ENCODE measurements around the gene PRR7.

PRR7 gene

DNA sequence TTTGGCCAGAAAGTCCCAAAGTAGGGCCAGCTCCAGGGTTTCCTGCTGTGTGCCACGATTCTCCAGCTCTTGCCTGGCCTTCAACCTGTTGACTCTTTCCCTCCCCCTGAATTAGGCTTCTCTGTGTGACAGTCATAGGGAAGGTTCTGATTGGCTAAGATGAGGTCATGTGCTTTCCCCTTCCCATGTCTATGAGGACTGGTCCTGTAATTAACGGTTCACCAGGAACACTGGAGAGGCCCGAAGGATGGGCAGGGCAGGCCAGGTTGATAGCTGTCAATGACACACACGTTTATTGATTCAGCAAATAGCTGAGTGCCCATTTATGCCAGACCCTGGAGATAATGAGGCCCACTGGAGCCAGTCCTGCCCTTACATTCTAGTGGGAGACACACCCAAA lies 9.0 kb upstream of the PRR7 start:
- DNase-seq = no peak

DNA sequence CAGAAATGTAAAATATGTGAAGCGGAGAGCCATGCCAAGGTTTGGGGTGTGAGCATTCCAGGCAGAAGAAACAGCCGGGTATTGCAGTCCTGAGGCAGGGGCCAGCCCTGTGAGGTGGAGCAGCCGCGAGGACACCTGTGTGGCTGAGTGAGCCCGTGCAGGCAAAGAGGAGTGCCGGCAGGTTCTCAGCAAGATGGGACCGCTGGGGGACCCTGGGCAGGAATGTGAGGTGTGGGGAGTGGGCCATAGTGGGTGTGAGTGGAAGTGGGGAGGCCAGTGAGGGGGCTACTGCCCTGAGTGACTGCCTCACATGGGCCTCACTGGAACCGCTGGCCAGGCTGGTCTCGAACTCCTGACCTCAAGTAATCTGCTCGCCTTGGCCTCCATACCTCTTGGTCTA lies 8.1 kb upstream of the PRR7 start:
- no peak for DNase-seq

DNA sequence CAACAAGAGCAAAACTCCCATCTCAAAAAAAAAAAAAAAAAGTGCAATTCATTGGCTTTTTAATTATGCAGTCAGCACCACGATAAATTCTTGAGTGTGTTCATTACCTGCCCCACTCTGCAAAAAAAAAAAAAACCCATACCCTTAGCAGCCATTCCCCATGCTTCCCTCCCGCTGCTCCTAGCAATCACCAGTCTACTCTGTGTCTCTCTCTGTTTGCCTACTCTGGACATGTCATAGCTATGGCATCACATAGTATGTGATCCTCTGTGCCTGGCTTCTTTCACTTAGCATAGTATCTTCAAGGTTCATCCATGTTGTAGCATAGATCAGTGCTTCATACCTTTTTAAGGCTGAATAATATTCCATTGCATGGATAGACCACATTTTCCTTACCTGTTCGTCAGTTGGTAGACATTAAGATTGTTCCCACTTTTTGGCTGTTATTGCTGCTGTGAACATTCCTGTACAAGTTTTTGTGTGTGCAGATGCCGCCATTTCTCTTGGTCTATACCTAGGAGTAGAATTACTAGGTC lies 7.0 kb upstream of the PRR7 start:
- no peak for DNase-seq

DNA sequence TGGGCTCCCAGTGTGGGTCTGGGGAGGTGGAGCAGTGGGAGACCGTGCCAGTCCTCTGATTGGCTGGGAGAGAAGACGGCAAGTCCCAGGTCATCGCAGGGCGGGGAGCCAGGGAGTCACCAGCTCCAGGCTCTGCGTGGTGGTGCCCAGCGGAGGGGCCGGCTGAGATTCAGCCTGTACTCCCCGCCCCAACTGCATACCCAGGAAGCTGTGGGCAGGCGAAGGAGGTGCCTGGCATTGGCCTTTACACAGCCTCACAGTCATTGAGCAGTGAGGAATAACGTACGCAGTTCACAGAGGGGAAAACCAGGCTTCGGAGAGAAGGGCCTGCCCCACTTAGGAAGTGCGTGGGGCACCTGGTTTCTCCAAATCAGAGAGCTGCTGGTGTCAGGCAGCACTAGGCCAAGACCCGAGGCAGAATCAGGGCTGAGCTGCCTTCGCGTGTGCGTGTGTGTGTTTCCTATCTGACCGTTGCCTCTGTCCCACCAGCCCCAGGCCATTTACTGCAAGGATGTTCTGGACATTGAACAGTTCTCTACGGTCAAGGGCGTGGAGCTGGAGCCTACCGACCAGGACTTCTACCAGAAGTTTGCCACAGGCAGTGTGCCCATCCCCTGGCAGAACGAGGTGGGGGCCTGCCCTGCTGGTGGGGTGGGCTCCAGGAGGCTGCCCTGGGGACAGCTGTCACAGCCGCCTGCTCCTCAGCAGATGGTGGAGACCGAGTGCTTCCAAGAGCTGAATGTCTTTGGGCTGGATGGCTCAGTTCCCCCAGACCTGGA lies 6.2 kb upstream of the PRR7 start:
- peak; percentile 55 for DNase-seq

GRCh38 chr5:177440990-177441780 lies 5.4 kb upstream of the PRR7 start:
- DNase-seq = no peak

- DNase-seq = no peak
Measured at GRCh38 chr5:177442066-177442826, 4.4 kb upstream of the PRR7 start.

DNA sequence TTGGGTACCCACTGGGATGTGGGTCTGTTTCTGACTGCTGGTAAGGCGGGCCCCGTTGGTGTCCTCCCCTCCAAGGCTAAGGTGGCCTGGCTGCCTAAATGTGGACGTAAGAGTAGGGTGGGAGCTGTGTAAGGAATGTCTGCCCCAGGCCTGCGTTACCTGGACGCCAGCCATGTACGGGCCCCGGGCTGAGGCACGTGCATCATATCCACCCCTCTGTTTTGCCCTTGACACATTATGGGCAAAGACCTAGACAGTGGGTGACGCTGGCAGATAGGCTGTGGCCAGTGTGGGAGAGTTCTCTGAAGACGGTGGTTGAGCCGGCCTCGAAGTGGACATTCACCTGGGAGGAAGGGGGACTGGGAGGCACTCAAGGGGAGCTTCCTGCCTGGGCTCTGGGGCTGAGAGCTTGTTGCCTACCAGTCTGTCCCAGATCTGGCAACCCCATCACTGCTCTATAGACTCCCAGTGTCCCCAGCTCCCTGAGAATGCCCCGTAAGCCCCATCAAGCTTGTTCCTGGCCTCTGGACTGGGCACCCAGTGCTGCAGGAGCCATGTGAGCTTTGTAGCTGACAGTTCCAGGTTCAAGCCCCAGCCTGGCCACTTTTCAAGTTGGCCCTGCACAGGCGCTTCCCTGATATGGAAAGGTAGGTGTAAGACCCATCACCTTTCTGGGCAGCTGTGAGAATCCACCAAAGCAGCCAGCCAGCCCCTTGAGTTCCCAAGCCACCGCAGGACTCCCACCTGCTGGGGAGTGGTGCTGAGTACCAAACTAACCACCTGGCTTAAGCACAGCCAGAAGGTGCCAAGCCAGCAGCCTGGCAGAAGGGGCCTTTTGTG lies 3.2 kb upstream of the PRR7 start:
- DNase-seq = no peak

GRCh38 chr5:177444106-177445051 lies 2.2 kb upstream of the PRR7 start:
- DNase-seq = no peak

- DNase-seq = no peak
Measured at GRCh38 chr5:177445052-177445916, 1.3 kb upstream of the PRR7 start.

DNA sequence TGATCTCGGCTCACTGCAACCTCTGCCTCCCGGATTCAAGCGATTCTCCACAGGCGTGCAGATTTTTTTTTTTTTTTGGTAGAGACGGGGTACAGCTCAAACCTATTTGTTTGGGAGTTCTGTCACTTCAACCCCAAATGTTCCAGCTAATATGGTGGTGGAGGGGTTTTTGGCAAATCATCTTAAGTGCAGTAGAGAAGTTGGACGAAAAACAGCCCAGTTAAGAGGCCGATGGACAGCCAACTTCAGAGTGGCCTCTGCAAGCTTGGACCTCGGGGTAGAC lies 756 bp upstream of the PRR7 start:
- no peak for DNase-seq

GRCh38 chr5:177447066-177447610 lies 524 bp downstream of the PRR7 start:
- DNase-seq = peak; percentile 76

DNA sequence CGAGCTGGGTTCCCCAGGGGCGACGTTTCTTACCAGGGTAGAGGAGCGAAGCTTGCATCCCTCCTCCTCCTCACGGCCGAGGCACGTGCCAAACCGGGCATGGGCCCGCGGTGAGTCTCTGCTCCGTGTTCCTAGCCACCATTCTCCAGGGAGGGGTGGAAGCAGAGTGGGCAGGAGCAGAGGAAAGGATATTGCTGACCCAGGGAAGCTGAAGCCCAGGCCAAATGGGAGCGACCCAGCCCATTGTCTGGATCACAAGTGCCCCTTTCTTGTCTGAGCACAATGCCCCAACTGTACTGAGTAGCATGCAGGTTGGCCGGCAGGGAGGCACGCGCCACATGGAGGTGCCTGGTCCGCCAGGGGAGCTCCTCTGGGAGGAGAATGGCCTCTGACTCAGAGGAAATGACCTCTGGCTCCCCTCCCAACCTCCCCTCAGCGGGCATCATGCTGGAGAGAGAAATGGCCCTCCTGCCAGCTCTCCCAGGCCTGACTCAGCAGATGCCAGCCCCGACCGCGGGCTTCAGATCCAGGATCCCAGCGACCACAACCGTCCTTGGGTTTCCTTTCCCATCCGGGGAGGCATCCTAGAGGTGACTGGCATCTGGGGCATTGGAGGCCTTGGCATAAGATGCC lies 1.1 kb downstream of the PRR7 start:
- DNase-seq = no peak

DNA sequence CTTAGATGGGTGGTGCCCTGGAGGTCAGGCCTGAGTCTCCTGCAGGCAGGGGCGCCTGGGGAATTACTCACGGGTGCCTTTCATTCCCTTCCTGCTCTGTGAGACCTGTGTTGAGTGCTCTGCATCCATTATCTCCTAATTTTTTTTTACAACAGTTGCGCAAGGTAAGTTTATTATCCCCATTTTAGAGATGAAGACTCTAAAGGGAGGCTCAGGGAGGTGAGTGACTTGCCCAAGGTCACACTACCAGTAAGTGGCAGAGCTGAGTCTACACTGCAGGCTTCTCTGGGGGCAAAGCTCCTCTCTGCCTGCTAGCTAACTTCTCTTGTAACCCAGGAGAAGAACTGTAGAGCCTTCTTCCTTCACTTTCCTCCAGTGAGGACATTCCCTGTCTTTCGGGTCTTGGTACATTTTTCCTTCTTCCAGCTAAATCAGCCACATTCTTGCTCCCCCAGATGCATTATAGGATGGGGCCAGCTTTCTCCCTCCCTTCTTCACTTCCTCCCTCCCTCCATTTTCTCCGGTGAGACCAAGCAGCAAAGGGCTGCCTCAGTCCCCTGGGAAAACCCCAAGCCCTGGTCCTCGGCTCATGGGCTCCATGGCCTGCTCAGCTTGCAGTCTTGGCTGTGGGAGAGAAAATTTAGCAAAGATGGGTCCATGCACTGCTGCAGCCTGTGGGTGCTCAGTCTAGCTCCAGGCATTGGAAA lies 1.8 kb downstream of the PRR7 start:
- no peak for DNase-seq

DNA sequence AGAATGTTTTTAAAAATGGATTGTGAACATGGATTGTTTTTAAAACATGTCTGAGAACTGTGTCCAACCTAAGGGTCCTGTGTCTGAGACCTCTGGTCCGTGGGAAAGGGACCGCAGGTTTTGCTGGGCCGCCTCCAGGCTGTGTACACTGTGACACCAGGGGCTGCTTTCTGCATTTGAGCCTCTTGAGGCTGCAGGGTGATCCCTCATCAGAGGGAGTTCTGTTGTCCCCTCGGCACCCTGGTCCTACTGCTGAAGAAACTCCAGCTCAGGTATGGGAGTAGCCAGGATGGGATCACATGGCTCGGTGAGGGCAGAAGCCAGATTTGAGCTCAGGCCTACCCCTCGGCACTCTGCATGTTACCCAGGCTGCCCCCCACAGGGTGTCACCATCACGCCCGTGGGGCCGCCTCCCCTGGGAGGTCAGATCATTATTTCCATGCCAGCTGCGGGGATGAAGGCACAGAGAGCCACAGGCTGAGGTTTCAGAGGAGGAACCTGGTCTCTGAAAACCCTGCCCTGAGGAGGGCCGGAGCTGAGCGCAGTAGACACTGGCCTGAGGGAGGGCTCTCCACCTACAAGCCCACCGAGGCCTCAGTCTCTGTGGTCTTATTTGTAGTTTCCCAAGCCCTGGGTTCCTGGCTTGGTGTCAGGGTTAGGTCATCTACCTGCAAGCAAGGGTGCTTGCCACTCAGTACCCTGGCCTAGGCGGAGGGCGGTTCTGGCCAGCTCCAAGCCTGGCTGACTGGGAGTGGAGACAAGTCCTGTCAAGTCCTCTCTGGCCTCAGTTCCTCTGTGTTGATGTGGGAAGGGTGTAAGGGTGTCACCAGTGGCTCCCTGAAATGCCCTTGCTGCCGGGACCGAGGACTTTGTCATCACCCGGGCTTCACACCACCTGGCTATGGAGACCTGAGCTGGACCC lies 2.8 kb downstream of the PRR7 start:
- no peak for DNase-seq

DNA sequence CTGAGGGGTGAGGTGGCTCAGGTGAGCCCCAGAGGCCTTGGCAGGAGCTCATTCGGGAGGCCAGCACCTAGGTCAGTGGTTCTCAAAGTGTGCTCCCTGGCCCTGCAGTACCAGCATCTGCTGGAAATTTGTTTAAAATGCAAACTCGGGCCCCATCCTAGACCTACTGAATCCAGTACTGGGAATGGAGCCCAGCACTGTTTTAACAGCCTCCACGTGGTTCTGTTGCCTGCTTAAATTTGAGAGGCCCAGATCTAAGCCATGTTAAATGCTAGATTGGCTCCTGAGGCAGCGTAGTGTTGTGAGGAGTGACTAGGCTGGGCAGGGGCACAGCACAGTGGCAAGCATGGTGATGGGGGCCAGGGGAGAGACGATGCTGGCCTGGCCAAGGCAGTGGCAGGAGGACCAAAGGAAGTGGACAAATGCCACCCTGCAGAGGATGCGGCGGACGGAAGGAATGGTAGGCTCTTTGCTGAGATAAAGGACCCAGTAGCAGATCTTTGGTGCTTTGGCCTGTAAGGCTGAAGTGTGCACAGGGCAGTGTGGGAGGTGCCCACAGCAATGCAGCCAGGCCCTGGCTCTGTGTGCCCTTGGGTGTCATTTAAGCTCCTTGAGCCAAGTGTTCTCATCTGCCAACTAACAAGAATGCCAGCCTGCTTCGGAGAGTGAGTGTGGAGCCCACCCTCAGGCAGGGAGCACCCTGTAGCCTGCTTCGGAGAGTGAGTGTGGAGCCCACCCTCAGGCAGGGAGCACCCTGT lies 4.2 kb downstream of the PRR7 start:
- DNase-seq = no peak

GRCh38 chr5:177452688-177453638 lies 6.3 kb downstream of the PRR7 start:
- no peak for DNase-seq
